Stimulated activated naive CD8-positive, alpha-beta T cell treated with anti-CD3 and anti-CD28 coated beads, Interleukin-15, Interleukin-2, amounts not matched to agents 100 U/mL and 50 U/mL, for 24 hours (primary cell): ENCODE data around the gene NUDCD3.

Experiments
- ATAC-seq: fragments of 150-1000 bp; cut with Tn5 transposase; one replicate; pipeline ENCODE4 v1.10.0; 2021
- DNase-seq: peaks from one replicate; pipeline ENCODE4 v3.0.0; 2021

NUDCD3 gene

DNA sequence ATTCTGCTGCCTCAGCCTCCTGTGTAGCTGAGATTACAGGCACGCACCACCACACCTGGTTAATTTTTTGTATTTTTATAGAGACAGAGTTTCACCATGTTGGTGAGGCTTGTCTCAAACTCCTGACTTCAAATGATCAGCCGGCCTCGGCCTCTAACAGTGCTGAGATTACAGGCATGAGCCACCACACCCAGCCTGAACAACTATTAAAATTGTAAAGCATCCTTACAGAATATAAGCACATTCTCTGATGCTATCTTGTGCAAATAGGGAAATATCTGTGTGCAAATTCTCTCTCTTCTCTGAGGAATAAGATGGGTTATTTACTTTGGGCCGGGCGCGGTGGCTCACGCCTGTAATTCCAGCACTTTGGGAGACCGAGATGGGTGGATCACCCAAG lies 12.5 kb downstream of the NUDCD3 start:
- DNase-seq (no peak), ATAC-seq (no peak)

DNA sequence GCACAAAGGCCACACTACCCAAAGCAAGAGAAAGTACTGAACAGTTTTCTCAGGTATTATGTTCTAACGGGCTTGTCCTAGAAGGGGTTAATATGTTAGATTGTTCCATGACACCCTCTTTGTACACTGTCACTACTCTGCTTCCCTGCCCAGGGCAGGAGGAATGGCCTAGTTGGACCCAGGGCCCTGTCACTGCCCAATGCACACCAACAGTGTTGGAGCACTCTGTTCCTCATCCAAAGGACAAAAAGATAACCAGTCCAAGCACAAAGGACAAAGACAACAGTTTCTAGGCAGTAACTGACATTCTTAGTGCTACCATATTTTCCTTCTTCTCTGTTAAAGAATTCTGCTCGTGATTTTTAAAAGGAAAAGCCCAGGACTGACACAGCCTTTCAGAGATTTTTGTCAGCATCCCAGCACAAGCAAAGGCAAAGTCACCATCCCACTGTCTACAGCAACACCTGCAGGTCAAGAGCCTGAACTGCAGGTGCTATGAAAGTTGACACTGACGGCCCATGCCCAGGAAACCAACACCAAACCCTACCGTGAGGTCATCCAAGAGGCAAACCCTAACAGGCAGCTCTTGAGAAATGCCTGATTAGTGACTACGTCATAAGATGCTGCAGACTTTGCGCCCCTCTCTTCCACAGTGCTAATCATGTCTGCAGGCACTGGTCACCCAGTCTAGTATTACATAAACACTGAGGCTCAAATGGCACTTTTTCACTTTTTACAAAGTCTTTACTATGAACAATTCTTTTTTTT lies 13.2 kb downstream of the NUDCD3 start:
- DNase-seq (peak; percentile 58), ATAC-seq (peak; percentile 86)

DNA sequence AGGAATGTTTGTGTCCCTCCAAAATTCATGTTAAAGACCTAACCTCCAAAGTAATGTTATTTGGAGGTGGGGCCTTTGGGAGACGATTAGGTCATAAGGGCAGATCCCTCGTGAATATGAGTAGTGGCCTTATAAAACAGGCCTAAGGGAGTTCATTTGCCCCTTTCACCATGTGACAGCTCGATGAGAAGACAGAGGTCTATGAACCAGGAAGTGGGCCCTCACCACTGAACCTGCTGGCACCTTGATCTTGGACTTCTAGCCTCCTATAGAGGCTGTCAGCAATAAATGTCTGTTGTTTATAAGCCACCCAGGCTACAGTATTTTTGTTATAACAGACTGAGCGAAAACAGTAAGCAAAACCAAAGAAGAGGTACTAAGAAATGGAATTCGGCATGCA lies 14.1 kb downstream of the NUDCD3 start:
- no peak for ATAC-seq
- no peak for DNase-seq

DNA sequence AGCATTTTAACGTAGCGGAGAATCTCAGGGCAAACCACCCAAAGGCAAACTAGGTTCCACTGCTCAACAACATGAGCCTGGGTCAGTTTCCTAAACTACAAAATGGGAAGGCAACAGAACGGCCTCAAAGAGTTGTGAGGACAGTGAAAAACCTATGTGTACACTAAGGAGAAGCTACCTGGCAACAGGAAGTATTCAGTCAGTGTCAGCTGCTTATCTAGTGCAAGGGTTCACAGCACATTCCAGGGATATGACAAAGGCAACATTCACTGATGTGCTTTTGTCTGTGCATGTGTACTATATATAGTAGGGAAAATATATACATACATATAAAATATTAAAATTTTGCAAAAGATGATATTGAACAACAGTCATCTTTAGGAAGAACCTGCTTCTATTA lies 17.2 kb downstream of the NUDCD3 start:
- no peak for ATAC-seq
- DNase-seq, result no peak

DNA sequence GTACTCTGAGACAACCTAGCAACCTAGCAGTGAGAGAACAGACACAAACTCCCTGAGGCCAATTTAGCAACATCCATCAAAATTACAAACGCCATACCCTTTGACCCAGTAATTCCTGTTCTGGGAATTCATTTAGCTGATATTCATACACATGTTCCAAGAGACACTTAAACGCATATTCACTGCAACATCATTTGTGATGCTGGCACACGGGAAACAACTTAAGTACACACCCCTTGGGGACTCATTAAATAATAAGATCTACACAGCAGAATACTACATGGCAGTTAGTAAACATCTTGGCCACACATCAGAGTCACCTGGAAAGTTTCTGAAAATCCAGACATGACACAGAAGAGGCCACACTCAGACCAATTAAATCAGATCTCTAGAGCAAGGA lies 17.6 kb downstream of the NUDCD3 start:
- ATAC-seq (no peak), DNase-seq (no peak)

DNA sequence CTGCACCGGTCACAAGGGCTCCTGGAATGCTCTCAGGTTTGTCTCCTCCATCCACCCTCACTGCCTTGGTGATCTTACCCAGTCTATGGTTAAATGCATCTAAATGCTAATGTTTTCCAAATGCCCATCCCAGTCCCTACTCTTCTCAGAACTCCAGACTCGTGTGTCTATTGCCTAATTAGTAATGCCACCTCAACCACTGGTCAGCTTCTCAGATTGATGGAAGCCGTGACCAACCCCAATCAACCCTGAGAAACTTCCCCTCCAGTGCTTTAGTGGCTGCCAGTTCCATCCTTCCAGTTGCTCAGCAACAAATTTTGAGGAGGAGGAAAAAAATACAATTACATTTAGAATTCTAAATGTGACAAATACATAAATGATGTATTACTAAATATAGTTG lies 18.6 kb downstream of the NUDCD3 start:
- DNase-seq, result no peak
- no peak for ATAC-seq

DNA sequence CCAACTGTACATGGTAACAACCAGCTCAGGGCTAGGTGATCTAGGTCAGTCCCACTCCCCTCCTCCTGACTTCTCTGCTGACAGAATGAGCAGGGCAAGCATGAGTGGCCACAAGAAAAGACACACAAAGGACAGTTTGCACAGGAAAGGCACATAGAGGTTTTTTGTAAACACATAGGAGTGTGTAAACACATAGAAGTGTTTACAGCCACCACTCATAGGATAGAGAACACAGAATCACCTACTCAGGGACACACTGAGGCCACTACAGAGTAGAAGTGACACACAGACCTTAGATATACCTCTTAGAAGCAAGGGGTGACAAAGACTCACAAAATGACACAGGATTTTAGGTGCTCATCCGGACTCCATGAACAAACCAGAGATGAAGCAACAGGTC lies 19.0 kb downstream of the NUDCD3 start:
- DNase-seq (no peak), ATAC-seq (no peak)

DNA sequence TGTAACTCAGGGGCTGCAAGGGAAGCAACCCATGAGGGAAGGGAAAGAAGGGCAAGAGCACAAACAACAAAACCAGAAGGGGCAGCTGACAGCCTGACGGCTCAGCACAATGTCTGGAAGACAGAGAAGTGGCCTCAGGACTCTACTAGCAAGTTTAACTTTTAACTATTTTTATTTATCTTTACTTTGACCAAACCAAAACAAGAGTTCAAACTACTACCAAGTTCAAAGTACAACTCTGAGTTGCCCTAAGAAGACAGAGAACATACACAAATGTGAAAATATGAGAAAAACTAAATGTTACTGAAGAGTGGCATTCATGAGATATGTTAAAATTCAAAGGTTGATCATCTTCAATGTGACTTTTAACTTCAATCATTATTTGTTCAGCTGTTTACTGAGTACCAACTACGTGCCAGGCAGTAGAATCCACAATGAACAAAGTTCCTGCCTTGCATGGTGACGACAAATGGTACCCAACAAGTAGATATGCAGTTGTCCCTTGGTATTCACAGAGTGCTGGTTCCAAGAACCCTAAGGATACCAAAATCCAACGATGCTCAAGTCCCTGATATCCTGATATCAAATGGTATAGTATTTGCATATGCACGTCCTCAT lies 19.7 kb downstream of the NUDCD3 start:
- DNase-seq, result no peak
- no peak for ATAC-seq

DNA sequence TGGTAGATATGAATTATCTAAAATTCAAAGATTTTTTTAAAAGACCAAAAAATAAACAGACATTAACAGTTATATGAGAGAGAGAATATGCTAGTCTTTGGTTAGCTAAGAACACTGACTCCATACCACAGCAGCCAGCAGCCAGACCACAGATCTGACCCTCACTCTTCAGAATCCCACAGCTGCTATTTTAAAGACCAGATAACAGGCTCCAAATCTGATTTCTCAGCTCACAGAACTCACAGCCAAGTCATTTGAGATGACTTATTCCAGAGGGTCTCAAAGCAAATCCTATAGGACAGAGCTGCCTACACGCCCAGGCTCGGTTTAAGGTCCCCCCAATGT lies 20.4 kb downstream of the NUDCD3 start:
- ATAC-seq (no peak), DNase-seq (no peak)

DNA sequence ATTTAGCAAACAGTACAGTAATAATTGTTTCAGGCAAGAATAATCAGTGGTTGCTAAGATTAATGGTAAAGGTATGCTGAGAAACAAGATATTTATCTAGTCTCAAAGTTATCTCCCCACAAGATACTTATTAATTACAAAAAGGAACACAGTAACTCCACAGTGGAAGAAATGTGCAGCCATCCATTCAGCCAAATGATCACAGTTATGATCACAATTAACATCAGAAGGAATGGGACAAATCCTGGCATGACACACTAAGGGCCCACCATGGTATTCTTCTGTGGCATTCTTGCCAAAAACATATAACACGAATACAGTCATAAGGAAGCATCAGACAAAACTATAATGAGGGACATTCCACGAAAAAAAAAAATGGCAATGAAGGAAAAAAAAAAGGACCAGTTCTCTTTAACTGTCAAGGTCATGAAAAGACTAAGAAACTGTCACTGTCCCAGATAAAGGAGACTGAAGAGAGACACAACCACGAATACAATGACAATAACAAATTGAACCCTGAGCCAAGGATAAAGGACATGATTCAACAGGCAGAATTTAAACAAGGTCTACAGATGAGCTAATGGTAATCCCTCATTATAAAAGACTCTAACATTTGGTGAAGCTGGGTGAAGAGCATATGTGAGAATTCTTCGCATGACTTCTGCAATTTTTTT lies 20.9 kb downstream of the NUDCD3 start:
- DNase-seq (no peak), ATAC-seq (no peak)

DNA sequence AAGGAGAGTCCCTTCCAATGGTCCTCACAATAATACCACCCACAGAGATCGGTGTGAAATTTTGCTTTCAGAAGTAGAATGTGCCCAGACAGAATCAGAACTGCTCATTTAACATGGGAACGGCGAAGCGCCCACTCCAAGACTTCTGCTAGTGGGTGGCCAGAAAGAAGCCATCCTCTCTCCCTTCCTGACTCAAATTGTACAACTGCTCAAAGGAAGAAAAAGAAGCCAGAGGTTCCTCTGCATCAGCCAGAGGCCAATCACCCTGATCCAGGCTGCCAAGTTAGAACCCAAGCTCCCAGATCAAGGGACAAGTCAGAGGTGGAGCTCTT lies 23.3 kb downstream of the NUDCD3 start:
- ATAC-seq (no peak), DNase-seq (no peak)

DNA sequence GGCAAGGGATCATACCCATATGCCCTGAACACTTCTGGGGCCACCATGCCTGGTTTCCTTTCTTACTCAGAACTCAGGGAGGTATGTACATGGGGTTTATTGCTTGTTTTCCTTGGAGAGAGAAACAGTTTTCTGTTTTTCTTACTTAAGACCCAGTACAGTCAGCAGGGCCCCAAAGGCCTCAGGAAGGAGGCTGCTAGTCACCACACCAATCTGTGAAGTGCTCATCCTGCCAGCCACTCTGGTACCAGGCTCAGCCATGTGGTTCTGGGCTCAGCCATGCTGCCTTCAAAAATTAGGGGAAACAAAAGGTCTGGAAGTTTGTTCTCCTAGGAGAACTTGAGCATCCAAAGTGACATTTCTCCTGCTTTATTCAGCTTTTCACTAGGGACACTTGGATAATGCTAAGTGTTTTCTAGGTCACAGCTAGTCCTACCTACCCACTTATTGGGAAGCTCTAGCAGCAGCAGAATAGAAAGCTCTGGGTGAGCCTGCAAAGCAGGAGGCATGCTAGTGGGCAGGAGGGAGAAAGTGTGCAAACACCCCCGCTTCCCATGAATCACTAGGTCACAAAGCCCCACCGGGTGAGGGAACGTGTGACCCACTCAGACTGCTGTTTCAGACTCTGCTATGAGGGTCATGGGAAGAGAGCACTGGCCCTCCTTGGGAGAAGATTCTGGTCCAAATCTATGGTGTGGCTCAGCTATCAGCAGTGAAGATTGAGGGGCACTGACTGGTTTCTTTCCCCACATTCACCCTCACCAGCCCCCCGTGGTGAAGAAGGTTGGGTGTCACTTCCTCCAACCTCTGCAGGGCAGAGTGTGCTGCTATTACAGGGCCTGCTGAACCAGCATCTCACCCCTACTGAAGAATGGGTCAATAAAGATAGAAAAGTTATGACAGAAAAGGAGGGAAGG lies 23.9 kb downstream of the NUDCD3 start:
- DNase-seq (peak; percentile 29), ATAC-seq (peak; percentile 67)

DNA sequence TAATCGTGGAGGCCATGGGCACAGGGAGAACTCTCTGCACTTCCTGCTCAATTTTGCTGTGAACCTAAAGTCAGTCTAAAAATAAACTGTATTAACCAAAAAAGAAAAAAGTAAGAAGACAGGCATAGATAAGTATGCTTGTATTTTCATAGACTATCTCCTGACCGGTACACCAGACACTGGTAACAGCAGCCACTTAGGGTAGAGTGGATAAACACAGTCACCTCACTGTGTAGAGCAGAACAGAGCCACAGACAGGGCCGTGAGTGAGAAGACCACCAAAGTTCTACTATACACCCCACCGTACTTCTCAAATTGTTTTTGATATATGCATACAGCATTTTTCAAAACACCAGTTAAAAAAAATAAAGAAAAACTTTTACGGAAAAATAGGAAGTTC lies 25.0 kb downstream of the NUDCD3 start:
- ATAC-seq (no peak), DNase-seq (no peak)

DNA sequence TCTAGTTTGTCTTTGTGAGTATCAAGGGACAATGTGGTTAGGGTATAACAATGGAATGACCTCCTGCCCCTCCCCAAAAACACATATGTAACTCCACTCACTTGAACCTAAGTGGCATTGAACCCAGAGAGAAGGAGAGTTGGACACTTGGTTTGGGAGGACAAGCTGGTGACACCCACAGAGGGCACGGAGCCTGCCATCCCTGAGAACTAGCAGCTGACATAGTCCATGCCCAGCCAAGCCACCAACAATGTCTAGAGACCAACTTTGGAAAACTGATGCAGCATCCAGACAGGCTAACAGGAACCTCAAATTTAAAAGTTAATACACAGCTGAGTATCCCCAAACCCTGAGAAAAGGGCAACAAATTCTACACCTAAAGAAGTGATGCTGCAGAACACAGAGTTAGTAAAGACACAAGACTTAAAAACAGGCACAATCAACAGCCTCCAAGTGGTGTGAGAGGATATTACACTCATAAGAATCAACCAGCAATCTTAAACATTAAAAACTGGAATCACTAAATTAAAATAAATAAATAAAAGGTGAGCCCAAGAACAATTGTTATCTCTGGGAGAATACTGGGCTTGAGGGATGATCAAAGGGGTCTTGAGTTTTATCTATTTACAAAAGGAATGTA lies 27.2 kb downstream of the NUDCD3 start:
- ATAC-seq, result no peak

DNA sequence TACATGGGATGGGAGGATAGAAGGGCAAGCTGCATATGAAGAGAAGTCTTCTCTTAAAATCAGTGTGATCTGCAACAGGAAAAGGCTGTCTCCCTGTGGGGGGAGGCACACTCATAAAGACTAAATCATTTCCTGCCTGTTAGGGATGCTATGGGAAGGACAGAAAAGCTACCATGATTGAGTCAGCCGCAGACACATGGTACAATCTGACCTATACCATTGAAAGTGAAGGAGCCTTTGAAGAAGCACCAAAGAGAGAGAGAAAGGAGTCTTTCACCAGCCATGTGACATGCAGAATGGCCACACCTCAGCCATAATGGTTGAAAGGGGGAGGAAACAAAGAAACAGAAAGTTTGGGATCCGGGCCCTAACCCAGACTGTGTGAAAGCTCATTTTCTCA lies 29.1 kb downstream of the NUDCD3 start:
- peak; percentile 87 for ATAC-seq
- DNase-seq, result peak; percentile 46

More for the DNA sequence above, 27.2 kb downstream of the NUDCD3 start:
- DNase-seq, result no peak

DNA sequence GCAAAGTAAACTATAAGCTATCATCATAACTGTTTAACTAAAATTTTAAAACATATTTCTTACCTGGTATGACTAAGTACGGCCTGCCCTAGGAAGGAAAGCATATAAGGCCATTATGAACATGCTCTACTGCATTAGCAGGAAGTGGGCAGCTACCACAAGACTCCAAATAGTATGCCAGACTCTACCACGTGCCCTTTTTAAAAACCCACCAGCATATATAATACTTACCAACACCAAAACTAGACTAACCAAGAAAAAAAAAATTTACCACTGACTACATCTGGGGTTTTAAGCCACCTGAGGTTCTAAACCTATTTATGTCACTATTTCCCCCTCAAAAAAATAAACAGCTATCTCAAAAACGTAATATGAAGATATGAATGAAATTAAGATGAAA lies 30.1 kb downstream of the NUDCD3 start:
- DNase-seq, result peak; percentile 46
- peak; percentile 93 for ATAC-seq

DNA sequence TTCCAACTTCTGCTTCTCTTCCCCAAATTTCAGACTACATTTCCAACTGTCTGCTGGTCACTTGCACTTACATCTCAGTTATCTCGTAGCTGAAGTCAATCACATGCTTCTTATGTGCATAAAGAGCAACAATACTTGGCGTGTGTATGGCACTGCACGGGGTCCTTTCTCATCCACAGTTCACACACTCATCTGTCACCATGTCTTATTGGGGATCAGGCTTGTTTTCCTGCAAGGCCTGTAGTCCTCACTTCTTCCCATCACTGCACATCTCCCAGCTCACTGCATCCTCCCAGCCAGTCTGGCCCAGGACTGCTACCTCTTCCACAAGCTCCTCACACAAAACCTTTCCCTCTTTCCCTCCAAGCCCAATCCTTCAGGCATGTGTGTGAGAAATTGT lies 35.3 kb downstream of the NUDCD3 start:
- DNase-seq, result no peak
- no peak for ATAC-seq

DNA sequence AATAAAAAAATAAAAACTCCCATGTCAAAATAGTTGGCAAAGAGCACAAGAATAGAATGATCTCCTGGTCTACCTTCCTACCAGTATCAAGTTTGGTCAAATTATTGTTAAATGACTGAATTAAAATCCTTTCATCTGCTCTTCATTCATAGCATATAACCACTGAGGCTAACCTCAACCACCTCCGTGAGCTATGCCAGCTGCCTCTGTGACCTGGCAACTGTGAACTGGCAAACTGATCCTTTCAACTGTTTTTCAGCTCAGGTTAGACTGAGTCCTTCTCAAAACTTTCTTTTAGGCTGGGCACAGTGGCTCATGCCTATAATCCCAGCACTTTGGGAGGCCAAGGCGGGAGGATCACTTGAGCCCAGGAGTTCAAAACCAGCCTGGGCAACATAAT lies 36.1 kb downstream of the NUDCD3 start:
- DNase-seq, result peak; percentile 26
- ATAC-seq, result peak; percentile 72

DNA sequence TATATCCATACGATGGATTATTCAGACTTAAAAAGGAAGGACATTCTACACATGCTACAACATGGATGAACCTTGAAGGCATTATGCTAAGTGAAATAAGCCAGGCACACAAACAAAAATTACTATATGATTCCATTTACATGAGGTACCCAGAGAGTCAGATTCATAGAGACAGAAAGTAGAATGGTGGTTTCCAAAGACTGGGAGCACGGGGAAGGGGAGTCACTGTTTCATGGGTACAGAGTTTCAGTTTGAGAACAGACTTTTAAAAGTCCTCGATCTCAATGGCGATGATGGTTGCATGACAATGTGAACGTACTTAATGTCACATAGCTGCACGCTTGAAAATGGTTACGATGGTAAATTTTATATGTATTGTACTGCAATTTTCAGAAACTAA lies 39.3 kb downstream of the NUDCD3 start:
- DNase-seq, result no peak
- ATAC-seq, result no peak

DNA sequence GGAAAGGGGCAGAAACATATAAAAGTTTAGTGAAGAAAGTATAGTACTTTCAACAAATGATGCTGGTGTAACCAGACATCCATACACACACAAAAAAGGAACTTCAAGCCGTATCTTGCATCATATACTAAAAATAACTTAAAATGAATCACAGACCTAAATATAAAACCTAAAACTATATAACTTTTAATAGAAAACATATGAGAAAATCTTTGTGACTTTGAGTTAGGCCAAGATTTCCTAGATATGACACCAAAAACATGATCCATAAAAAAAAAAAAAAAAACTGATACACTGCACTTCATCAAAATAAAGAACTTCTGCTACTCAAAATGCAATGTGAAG lies 40.9 kb downstream of the NUDCD3 start:
- no peak for ATAC-seq
- no peak for DNase-seq

DNA sequence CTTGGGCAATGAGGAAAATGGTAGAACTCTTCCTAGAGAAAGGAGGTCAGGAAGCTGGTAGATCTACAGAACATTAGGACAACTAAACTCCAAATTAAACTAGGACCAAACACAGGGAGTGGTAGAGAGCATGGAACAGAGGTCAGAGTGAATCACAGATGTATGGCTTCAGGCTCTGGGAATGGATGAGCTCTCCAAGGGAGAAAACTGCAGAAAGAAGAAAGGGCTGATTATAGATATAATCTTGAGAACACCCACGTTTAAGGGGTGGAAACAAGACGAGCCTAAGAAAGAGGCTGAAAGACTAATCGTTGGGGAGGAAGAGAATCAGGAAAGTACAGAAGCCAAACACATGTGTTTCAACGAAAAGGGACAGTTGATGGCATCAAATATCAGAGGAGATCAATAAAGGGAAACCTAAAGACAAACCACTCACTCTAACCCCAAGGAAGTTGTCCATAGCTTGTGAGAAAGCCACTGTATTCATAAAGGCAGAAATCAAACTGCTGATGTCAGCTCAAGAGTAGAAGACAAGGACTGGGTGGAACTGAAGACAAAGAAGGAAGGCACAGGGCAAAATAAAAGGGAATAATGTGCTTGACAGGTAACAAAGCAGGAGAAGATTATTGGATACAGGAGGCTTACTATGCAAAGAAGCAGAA lies 41.4 kb downstream of the NUDCD3 start:
- DNase-seq, result no peak
- ATAC-seq, result no peak
